ENCODE data around the gene MPPE1. TPM values are rescaled to one million over a fixed set of nuclear protein-coding genes. Genes with fewer than 3 reads are reported as not detected.

The MPPE1 gene
- total and polyA plus RNA-seq, 9 of the 15 experiments (the other 6 are each of a cell fraction or from before 2014, with no cell fraction given) = 10.7 to 19.5 (median 13.3) TPM

DNA sequence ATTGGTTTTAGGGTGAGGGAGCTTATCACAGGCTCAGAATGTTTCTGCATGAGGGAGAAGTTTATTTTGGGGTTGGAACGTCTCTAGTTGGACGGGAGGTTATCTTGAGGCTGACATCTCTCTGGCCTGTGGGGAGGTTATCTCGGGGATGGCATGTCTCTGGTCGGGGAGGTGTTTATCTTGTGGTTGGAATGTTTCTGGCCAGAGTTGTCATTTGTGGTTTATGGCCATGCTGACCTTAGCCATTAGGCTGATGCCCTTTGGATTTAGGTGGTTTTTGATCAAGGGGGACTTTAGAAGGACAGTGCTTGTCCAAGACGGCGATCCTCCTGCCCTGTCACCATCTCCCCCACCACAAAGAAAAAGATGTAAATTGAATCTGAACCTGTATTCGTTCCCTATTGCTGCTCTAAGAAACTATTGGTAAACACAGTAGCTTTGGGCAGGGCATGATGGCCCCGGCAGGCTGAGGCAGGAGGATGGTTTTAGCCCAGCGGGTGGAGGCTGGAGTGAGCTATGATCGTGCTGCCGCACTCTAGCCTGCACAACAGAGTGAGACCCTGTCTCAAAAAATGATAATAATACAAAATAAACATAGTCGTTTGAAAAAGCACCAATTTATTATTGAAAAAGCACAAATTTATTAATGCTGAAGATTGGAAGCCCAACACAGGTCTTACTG is 17.8 kb upstream of the MPPE1 start (continued):
- TF ChIP-seq, protein P1, sequence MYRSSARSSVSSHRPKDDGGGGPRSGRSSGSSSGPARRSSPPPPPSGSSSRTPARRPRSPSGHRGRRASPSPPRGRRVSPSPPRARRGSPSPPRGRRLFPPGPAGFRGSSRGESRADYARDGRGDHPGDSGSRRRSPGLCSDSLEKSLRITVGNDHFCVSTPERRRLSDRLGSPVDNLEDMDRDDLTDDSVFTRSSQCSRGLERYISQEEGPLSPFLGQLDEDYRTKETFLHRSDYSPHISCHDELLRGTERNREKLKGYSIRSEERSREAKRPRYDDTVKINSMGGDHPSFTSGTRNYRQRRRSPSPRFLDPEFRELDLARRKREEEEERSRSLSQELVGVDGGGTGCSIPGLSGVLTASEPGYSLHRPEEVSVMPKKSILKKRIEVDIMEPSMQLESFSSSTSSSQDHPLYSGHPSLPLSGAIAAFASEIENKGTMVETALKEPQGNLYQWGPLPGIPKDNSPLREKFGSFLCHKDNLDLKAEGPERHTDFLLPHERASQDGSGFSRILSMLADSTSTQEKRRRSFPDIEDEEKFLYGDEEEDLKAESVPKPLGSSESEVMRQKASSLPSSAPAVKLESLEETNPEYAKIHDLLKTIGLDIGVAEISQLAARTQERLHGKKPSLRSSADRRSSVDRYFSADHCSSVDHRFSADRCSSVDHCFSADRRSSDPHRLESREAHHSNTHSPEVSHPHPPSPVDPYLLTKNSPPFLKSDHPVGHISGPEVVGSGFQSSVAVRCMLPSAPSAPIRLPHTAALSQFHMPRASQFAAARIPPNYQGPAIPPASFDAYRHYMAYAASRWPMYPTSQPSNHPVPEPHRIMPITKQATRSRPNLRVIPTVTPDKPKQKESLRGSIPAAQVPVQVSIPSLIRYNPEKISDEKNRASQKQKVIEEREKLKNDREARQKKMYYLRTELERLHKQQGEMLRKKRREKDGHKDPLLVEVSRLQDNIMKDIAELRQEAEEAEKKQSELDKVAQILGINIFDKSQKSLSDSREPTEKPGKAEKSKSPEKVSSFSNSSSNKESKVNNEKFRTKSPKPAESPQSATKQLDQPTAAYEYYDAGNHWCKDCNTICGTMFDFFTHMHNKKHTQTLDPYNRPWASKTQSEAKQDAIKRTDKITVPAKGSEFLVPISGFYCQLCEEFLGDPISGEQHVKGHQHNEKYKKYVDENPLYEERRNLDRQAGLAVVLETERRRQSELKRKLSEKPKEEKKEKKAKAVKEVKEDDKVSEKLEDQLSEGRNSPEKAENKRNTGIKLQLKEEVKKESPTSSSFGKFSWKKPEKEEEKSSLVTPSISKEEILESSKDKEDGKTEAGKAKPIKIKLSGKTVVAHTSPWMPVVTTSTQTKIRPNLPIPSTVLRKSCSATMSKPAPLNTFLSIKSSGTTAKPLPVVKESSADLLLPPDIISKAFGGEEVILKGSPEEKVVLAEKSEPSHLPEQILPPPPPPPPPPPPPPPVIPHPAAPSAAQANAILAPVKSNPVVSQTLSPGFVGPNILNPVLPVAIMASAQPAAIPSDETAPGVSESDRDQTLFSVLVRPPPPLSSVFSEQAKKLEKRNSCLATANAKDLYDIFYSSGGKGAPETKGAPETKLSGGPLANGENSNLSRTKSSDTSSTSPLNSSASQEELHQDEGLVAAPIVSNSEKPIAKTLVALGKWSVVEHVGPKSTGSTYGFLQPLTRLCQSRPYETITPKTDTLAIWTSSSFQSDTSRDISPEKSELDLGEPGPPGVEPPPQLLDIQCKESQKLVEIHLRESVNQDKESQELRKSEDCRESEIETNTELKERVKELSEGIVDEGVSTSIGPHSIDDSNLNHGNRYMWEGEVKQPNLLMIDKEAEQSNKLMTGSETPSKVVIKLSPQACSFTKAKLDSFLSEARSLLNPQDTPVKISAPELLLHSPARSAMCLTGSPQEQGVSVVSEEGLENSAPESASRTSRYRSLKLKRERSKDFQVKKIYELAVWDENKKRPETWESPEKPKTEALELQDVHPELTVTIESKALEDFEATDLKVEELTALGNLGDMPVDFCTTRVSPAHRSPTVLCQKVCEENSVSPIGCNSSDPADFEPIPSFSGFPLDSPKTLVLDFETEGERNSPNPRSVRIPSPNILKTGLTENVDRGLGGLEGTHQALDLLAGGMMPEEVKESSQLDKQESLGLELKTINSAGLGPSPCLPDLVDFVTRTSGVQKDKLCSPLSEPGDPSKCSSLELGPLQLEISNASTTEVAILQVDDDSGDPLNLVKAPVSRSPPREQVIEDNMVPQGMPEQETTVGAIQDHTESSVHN (IDR thresholded peaks at IDR 0.05; ENCODE audit: borderline replicate concordance in 1 of 2, low read depth in 1 of 2) = 0 out of 4 replicates have a peak, but pooled peaks of 1 of the 2 experiments have one; percentile 51
- TF ChIP-seq LEF1 (IDR thresholded peaks at IDR 0.05) (peak; percentile 81), SMARCA5 (IDR thresholded peaks at IDR 0.05) (no peak), ZC3H11A (IDR thresholded peaks at IDR 0.05; ENCODE audit: low read depth, low read length) (no peak), GABPA (tag; conservative IDR thresholded peaks at IDR 0.05; ENCODE audit: low read depth) (no peak), RBM17 (IDR thresholded peaks at IDR 0.05; ENCODE audit: borderline replicate concordance, low read depth, low read length) (no peak), RBM34 (IDR thresholded peaks at IDR 0.05; ENCODE audit: borderline replicate concordance, insufficient read depth, low read length) (no peak), NRF1 (conservative IDR thresholded peaks at IDR 0.05 in 1 of 2, IDR thresholded peaks at IDR 0.05 in 1 of 2) (no peak), EZH2 (IDR thresholded peaks at IDR 0.05; ENCODE audit: borderline replicate concordance, low read depth, low read length) (no peak), ZNF165 (CRISPR knock-in tag; IDR thresholded peaks at IDR 0.05; ENCODE audit: borderline replicate concordance) (no peak)
- TF ChIP-seq, protein P2, sequence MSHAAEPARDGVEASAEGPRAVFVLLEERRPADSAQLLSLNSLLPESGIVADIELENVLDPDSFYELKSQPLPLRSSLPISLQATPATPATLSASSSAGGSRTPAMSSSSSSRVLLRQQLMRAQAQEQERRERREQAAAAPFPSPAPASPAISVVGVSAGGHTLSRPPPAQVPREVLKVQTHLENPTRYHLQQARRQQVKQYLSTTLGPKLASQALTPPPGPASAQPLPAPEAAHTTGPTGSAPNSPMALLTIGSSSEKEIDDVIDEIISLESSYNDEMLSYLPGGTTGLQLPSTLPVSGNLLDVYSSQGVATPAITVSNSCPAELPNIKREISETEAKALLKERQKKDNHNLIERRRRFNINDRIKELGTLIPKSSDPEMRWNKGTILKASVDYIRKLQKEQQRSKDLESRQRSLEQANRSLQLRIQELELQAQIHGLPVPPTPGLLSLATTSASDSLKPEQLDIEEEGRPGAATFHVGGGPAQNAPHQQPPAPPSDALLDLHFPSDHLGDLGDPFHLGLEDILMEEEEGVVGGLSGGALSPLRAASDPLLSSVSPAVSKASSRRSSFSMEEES (CRISPR knock-in tag; IDR thresholded peaks at IDR 0.05) = no peak
- TF ChIP-seq, protein P3, sequence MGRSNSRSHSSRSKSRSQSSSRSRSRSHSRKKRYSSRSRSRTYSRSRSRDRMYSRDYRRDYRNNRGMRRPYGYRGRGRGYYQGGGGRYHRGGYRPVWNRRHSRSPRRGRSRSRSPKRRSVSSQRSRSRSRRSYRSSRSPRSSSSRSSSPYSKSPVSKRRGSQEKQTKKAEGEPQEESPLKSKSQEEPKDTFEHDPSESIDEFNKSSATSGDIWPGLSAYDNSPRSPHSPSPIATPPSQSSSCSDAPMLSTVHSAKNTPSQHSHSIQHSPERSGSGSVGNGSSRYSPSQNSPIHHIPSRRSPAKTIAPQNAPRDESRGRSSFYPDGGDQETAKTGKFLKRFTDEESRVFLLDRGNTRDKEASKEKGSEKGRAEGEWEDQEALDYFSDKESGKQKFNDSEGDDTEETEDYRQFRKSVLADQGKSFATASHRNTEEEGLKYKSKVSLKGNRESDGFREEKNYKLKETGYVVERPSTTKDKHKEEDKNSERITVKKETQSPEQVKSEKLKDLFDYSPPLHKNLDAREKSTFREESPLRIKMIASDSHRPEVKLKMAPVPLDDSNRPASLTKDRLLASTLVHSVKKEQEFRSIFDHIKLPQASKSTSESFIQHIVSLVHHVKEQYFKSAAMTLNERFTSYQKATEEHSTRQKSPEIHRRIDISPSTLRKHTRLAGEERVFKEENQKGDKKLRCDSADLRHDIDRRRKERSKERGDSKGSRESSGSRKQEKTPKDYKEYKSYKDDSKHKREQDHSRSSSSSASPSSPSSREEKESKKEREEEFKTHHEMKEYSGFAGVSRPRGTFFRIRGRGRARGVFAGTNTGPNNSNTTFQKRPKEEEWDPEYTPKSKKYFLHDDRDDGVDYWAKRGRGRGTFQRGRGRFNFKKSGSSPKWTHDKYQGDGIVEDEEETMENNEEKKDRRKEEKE (IDR thresholded peaks at IDR 0.05; ENCODE audit: borderline replicate concordance in 1 of 2, control insufficient read depth in 1 of 2, low read depth in 2 of 2, low read length in 1 of 2) = no peak
